Sigmoid colon (tissue), 7 donors: ENCODE data around the gene PRKN. TPM values are rescaled to one million over a fixed set of nuclear protein-coding genes. Genes with fewer than 3 reads are reported as not detected.

Source experiments
- DNase-seq: peaks from one replicate; pipeline ENCODE4 v3.0.0-alpha.2; 2019
- H3K27ac ChIP-seq, 4 donors: fragments of 200-600 bp; sonication (generic); one replicate each; pipeline ENCODE4 v1.5.1; 2016 to 2019; ENCODE audit warnings: mild to moderate bottlenecking in 1 of 4
- H3K27me3 ChIP-seq, 3 donors: fragments of 200-600 bp; sonication (generic); one replicate each; pipeline ENCODE4 v1.5.1; 2019; ENCODE audit warnings: mild to moderate bottlenecking in 1 of 3
- H3K36me3 ChIP-seq, 4 donors: fragments of 200-600 bp; sonication (generic); one replicate each; pipeline ENCODE4 v1.5.1; 2016 to 2019
- H3K4me1 ChIP-seq, 4 donors: fragments of 200-600 bp; sonication (generic); one replicate each; pipeline ENCODE4 v1.5.1; 2017 to 2019
- H3K4me3 ChIP-seq, 4 donors: fragments of 200-600 bp; sonication (generic); one replicate each; pipeline ENCODE4 v1.5.1; 2017 to 2019; ENCODE audit warnings: mild to moderate bottlenecking in 2 of 4, moderate library complexity in 1 of 4
- H3K9me3 ChIP-seq, 4 donors: fragments of 200-600 bp in 3 of 4; sonication (generic) in 3 of 4; one replicate each; pipeline versions ENCODE4 v1.5.1 to v1.6.1; 2013 to 2019
- EP300 ChIP-seq, 4 donors: sonication (generic); formaldehyde crosslinking; IDR thresholded peaks; one replicate each; pipeline ENCODE4 v1.6.1; 2017; ENCODE audit warnings: antibody characterized with exemption in 4 of 4
- POLR2A ChIP-seq, 2 donors: fragments of 450-650 bp; IDR thresholded peaks; one replicate each; pipeline ENCODE4 v1.6.1; 2016; ENCODE audit warnings: antibody characterized with exemption in 2 of 2, mild to moderate bottlenecking in 2 of 2, moderate library complexity in 2 of 2
- POLR2AphosphoS5 ChIP-seq, 4 donors: sonication (generic); formaldehyde crosslinking; IDR thresholded peaks; one replicate each; pipeline ENCODE4 v1.6.1; 2017; ENCODE audit warnings: antibody characterized with exemption in 4 of 4
- WGBS, 2 donors: extraction: QIAGEN DNeasy Blood & Tissue Kit; methylation state at CpG; one replicate each; pipeline ENCODE4 v1.1.7; 2013; 5-methylcytosine and 5-hydroxymethylcytosine counted together
- intact Hi-C: fragments of 100-400 bp; cut with DNase I; formaldehyde crosslinking; loops from one replicate; pipeline ENCODE4 v1.15.1; 2023
- polyA plus RNA-seq, 3 donors: library from polyadenylated mRNA; stranded (reverse); fragments of 200-250 nt; gene quantifications; one replicate each; pipeline ENCODE4 v1.2.3, GENCODE V29; 2013
- total RNA-seq, 4 donors: library from RNA; depleted of rRNA; stranded (reverse); fragments of >200 nt; gene quantifications; one replicate each; pipeline ENCODE4 v1.1.0, GENCODE V29; 2016
- TF ChIP-seq, protein P1 (sequence below), 4 experiments: fragments of 450-650 bp in 3 of 4; fragments of 200-600 bp in 1 of 4; IDR thresholded peaks; one replicate each; pipeline ENCODE4 v1.5.1; 2016 to 2019; ENCODE audit warnings: antibody characterized with exemption in 4 of 4, mild to moderate bottlenecking in 3 of 4, moderate library complexity in 2 of 4
- donor health status: healthy with polysubstance abuse.
- donor health status: Bipolar disorder and iron deficiency.
- donor health status: healthy.

The PRKN gene
- total and polyA plus RNA-seq, 7 donors: 0.38 to 173 (median 9.7) TPM

DNA sequence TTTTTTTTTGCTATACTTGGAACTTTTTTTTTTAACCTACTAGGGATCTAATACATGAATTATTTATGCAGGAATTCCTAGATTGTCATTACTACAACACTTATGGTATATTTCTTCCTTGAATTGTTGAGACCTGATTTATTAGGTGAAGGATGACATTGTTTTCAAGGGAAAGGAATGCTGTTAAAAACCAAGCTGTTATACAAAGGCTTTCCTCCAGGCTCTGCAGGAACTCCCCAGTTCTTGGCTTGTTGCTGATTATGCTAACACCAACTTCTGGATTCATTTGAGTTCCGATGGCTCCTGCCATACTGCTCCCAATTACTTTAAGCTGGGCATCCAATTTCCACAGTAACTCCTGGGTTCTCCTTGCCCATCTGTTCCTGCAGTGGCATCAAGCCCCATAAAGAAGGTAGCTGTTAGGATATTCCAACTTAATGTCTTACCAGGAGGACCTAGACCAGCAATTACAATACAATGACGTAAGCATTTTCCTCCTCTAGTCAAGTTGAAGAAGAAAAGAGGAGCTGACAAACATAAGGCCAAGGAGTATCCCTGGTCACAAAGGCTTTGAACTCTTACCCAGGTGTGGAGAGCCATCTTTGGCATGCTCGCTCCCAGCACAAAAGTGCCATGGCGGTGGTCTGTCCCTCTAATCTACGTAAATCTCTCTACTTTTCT lies 1237.8 kb downstream of the PRKN start:
- Histone ChIP-seq H3K27ac (no peak overlapping the region), H3K4me3 (no peak overlapping the region), H3K9me3 (no peaks in the 10 kb centered on the region), H3K4me1 (no peaks in the 10 kb centered on the region), H3K36me3 (no peaks in the 10 kb centered on the region), H3K27me3 (no peaks in the 10 kb centered on the region)
- intact Hi-C loops: no loop called here
- no peak for DNase-seq
- TF ChIP-seq, protein P1, sequence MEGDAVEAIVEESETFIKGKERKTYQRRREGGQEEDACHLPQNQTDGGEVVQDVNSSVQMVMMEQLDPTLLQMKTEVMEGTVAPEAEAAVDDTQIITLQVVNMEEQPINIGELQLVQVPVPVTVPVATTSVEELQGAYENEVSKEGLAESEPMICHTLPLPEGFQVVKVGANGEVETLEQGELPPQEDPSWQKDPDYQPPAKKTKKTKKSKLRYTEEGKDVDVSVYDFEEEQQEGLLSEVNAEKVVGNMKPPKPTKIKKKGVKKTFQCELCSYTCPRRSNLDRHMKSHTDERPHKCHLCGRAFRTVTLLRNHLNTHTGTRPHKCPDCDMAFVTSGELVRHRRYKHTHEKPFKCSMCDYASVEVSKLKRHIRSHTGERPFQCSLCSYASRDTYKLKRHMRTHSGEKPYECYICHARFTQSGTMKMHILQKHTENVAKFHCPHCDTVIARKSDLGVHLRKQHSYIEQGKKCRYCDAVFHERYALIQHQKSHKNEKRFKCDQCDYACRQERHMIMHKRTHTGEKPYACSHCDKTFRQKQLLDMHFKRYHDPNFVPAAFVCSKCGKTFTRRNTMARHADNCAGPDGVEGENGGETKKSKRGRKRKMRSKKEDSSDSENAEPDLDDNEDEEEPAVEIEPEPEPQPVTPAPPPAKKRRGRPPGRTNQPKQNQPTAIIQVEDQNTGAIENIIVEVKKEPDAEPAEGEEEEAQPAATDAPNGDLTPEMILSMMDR (IDR thresholded peaks at IDR 0.05): no peak
- no peak for TF ChIP-seq POLR2A (IDR thresholded peaks at IDR 0.05)
- no peak for TF ChIP-seq POLR2AphosphoS5 (IDR thresholded peaks at IDR 0.05)
- no peak for TF ChIP-seq EP300 (IDR thresholded peaks at IDR 0.05)
- 88 to 93% methylated on average over 5 of the region's 5 CpGs for WGBS, 2 donors

DNA sequence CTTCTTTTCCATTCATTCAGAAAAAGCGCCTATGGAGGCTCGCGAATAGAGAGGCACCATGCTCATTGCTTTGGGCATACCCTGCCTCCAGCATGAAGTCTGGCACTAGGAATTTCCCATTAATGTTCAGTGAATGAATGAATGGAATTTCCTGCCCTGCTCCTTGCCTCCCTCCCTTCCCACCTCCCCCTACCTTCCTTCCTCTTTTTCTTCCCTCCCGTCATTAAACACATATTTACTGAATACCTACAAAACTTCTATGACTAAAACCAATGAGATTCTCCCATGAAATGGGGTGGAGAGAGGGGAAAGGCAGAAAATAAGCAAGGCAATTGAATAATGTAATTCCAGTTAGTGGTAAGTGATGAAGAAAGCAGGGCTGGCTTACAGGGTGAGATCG lies 1239.9 kb downstream of the PRKN start:
- H3K36me3 ChIP-seq: no peaks in the 10 kb centered on the region
- H3K4me3 ChIP-seq: no peak overlapping the region

DNA sequence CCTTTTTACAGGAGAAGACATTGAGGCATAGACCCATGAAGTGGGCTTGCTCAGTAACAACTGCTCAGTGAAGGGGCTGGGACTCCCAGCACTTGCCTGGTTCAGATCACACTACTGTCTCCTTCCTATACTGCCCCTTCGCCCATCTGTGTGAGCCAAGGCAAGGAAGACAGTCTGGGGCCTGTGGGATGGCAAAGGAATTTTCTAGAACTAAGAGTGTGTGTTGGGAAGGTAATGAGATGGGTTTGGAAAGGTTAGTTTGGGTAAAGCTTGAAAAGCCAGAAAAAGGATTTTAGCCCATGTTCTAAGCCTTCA lies 1240.4 kb downstream of the PRKN start:
- intact Hi-C loops: no loop called here
- no peak for TF ChIP-seq POLR2AphosphoS5 (IDR thresholded peaks at IDR 0.05)
- TF ChIP-seq POLR2A (IDR thresholded peaks at IDR 0.05): no peak
- TF ChIP-seq, protein P1 (IDR thresholded peaks at IDR 0.05): no peak
- no peak for TF ChIP-seq EP300 (IDR thresholded peaks at IDR 0.05)

More for the DNA sequence above, 1239.9 kb downstream of the PRKN start:
- WGBS, 2 donors: 83 to 90% methylated on average over 5 of the region's 5 CpGs
- no peaks in the 10 kb centered on the region for H3K4me1 ChIP-seq
- no peaks in the 10 kb centered on the region for H3K9me3 ChIP-seq
- intact Hi-C loops: no loop called here
- H3K27ac ChIP-seq: no peak overlapping the region
- TF ChIP-seq POLR2A (IDR thresholded peaks at IDR 0.05) (no peak), POLR2AphosphoS5 (IDR thresholded peaks at IDR 0.05) (no peak), EP300 (IDR thresholded peaks at IDR 0.05) (no peak)
- TF ChIP-seq, protein P1 (IDR thresholded peaks at IDR 0.05): no peak
- H3K27me3 ChIP-seq: no peaks in the 10 kb centered on the region
- DNase-seq: no peak

DNA sequence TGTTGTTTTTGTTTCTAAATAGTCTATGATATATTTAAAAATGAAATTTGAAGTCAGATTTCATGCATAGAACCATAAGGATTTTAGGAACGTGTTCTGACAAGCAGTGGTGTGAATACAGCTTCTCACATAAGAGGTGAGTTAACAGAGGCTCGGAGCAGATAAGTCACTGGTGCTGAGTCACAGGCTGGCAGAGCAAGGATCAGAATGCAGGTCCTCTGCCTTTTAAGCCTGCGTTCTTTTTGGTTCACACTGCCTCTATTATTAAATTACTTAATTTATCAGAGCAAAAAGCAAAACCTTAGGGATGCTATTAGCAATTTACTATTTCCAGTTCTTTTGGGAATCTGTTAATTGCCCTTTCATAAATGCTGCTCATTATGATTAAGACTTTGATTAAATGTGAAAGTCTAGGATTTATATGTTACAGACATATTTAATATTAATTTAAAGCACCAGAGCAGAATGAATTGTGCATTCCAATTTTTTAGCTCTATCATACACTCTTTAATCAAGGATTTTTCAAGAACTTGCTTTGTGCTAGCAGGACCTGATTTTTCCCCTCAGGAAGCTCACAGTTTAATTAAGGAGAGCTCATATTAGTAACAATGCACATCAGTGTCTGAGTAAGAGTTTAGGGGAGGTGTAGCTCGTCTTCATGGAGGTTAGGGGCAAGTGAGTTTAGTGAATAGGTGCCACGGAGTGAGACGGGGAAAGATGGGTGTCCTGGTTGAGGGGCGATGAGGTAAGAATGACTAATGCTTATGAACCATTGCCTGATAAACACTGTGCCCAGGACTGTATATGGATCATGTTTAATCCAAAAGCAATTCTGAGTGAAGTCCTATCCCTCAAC lies 1241.0 kb downstream of the PRKN start:
- Histone ChIP-seq H3K27ac (no peak overlapping the region), H3K36me3 (no peaks in the 10 kb centered on the region), H3K27me3 (no peaks in the 10 kb centered on the region), H3K9me3 (no peaks in the 10 kb centered on the region), H3K4me1 (no peaks in the 10 kb centered on the region), H3K4me3 (no peak overlapping the region)
- DNase-seq: no peak
- intact Hi-C loops: no loop called here
- WGBS, 2 donors: 77 to 78% methylated on average over 7 of the region's 7 CpGs
- TF ChIP-seq POLR2A (IDR thresholded peaks at IDR 0.05) (no peak), POLR2AphosphoS5 (IDR thresholded peaks at IDR 0.05) (no peak), EP300 (IDR thresholded peaks at IDR 0.05) (no peak)
- TF ChIP-seq, protein P1 (IDR thresholded peaks at IDR 0.05): no peak

More for the DNA sequence above, 1240.4 kb downstream of the PRKN start:
- Histone ChIP-seq H3K36me3 (no peaks in the 10 kb centered on the region), H3K27ac (no peak overlapping the region), H3K4me1 (no peaks in the 10 kb centered on the region), H3K4me3 (no peak overlapping the region), H3K27me3 (no peaks in the 10 kb centered on the region), H3K9me3 (no peaks in the 10 kb centered on the region)
- WGBS, 2 donors: 89 to 96% methylated on average over 1 of the region's 1 CpG
- no peak for DNase-seq
